Gastrocnemius medialis (tissue), 4 donors: ENCODE data around the gene ZFYVE28.

Experiments
- POLR2A ChIP-seq, 2 donors: fragments of 450-650 bp; IDR thresholded peaks; one replicate each; pipeline ENCODE4 v1.6.1; 2017; ENCODE audit warnings: antibody characterized with exemption in 2 of 2, mild to moderate bottlenecking in 2 of 2, moderate library complexity in 2 of 2
- TF ChIP-seq, protein P1 (sequence below), 5 experiments: fragments of 450-650 bp in 3 of 5; fragments of 200-600 bp in 2 of 5; sonication (generic) in 2 of 5; IDR thresholded peaks in 4 of 5; conservative IDR thresholded peaks in 1 of 5; 1 replicate in 4 of 5; 2 replicates in 1 of 5; pipeline ENCODE4 v1.5.1; 2016 to 2019; ENCODE audit warnings: antibody characterized with exemption in 5 of 5, mild to moderate bottlenecking in 3 of 5, moderate library complexity in 3 of 5

DNA sequence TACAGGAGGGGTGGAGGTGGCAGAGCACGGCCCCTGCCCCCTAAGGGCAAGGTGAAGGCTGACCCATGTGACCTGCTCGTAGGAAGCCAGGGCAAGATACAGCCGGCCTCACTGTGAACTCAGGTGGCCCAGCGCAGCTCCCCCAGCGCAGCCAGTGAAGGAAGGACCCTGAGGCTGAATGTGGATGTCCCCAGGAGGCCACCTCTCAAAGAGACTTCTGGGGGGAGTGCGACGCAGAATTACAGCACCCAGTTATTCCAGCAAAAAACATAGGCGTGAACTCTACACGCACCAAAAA is 52.6 kb downstream of the ZFYVE28 start:
- TF ChIP-seq, protein P1, sequence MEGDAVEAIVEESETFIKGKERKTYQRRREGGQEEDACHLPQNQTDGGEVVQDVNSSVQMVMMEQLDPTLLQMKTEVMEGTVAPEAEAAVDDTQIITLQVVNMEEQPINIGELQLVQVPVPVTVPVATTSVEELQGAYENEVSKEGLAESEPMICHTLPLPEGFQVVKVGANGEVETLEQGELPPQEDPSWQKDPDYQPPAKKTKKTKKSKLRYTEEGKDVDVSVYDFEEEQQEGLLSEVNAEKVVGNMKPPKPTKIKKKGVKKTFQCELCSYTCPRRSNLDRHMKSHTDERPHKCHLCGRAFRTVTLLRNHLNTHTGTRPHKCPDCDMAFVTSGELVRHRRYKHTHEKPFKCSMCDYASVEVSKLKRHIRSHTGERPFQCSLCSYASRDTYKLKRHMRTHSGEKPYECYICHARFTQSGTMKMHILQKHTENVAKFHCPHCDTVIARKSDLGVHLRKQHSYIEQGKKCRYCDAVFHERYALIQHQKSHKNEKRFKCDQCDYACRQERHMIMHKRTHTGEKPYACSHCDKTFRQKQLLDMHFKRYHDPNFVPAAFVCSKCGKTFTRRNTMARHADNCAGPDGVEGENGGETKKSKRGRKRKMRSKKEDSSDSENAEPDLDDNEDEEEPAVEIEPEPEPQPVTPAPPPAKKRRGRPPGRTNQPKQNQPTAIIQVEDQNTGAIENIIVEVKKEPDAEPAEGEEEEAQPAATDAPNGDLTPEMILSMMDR (IDR thresholded peaks at IDR 0.05 in 4 of 5, conservative IDR thresholded peaks at IDR 0.05 in 1 of 5), result no peak
- no peak for TF ChIP-seq POLR2A (IDR thresholded peaks at IDR 0.05)
